WTC11 (cell line): ENCODE results near the gene RNF43. TPM values are rescaled to one million over a fixed set of nuclear protein-coding genes. Genes with fewer than 3 reads are reported as not detected.

Experiments
- ATAC-seq: fragments of 200-7000 bp; cut with Tn5 transposase; 2 replicates; pipeline ENCODE4 v1.10.0; 2021; ENCODE audit warnings: mild to moderate bottlenecking, moderate library complexity
- CTCF ChIA-PET: fragments of 300-600 bp; sonication (Branson Sonifier 250); formaldehyde crosslinking; loops from one replicate; lab custom pipeline; 2021; ENCODE audit warnings: antibody characterized with exemption; lab: Charles Lee
- POLR2A ChIA-PET: fragments of 350-600 bp; sonication (Branson Sonifier 250); formaldehyde crosslinking; loops from one replicate; lab custom pipeline; 2021; ENCODE audit warnings: antibody characterized with exemption; lab: Charles Lee
- DNase-seq: peaks from one replicate; pipeline ENCODE4 v3.0.0; 2021; ENCODE audit warnings: low spot score
- H3K27ac Mint-ChIP-seq: 2 replicates; pipeline ENCODE4 v1.8.0; 2021; ENCODE audit warnings: mixed read lengths
- H3K27me3 Mint-ChIP-seq: 2 replicates; pipeline ENCODE4 v1.8.0; 2021; ENCODE audit warnings: low read depth, mild to moderate bottlenecking, moderate library complexity, mixed read lengths
- H3K36me3 Mint-ChIP-seq: 2 replicates; pipeline ENCODE4 v1.8.0; 2021; ENCODE audit warnings: mixed read lengths
- H3K4me1 Mint-ChIP-seq: 2 replicates; pipeline ENCODE4 v1.8.0; 2022; ENCODE audit warnings: mixed read lengths
- H3K4me3 Mint-ChIP-seq: 2 replicates; pipeline ENCODE4 v1.8.0; 2021; ENCODE audit warnings: mild to moderate bottlenecking, moderate library complexity, mixed read lengths
- H3K9me3 Mint-ChIP-seq: 2 replicates; pipeline ENCODE4 v1.8.0; 2021; ENCODE audit warnings: mixed read lengths
- CREM ChIP-seq: sonication (generic); formaldehyde crosslinking; IDR thresholded peaks from 2 replicates; pipeline ENCODE4 v1.8.1; 2022; ENCODE audit warnings: mild to moderate bottlenecking, missing genetic modification reagents, moderate library complexity
- CTCF ChIP-seq: fragments of 200-600 bp; IDR thresholded peaks from 2 replicates; pipeline ENCODE4 v1.8.0; 2022; ENCODE audit warnings: antibody characterized with exemption
- HMGXB4 ChIP-seq: sonication (generic); formaldehyde crosslinking; IDR thresholded peaks from 2 replicates; pipeline ENCODE4 v1.8.1; 2023; ENCODE audit warnings: mild to moderate bottlenecking, moderate library complexity, missing genetic modification reagents
- IRF1 ChIP-seq: sonication (generic); formaldehyde crosslinking; IDR thresholded peaks from 2 replicates; pipeline ENCODE4 v1.8.0; 2023; ENCODE audit warnings: missing genetic modification reagents
- JUN ChIP-seq: sonication (generic); formaldehyde crosslinking; IDR thresholded peaks from 2 replicates; pipeline ENCODE4 v1.8.0; 2023; ENCODE audit warnings: mild to moderate bottlenecking, missing genetic modification reagents
- NFYB ChIP-seq: sonication (generic); formaldehyde crosslinking; conservative IDR thresholded peaks from 2 replicates; pipeline ENCODE4 v1.8.0; 2022; ENCODE audit warnings: low read depth, missing genetic modification reagents
- NR1H2 ChIP-seq: sonication (generic); formaldehyde crosslinking; IDR thresholded peaks from 2 replicates; pipeline ENCODE4 v1.9.0; 2021; ENCODE audit warnings: mild to moderate bottlenecking, moderate library complexity, missing genetic modification reagents
- NR2C2 ChIP-seq: sonication (generic); formaldehyde crosslinking; IDR thresholded peaks from 2 replicates; pipeline ENCODE4 v1.8.0; 2022; ENCODE audit warnings: mild to moderate bottlenecking, missing genetic modification reagents
- PREB ChIP-seq: sonication (generic); formaldehyde crosslinking; IDR thresholded peaks from 2 replicates; pipeline ENCODE4 v1.8.1; 2022; ENCODE audit warnings: mild to moderate bottlenecking, missing genetic modification reagents, moderate library complexity, borderline replicate concordance
- PRRX2 ChIP-seq: fragments of 250-450 bp; sonication (Bioruptor Pico); IDR thresholded peaks from 2 replicates; pipeline ENCODE4 v1.8.0; 2021; ENCODE audit warnings: mild to moderate bottlenecking
- TCF7 ChIP-seq: sonication (generic); formaldehyde crosslinking; IDR thresholded peaks from 2 replicates; pipeline ENCODE4 v1.8.0; 2022; ENCODE audit warnings: mild to moderate bottlenecking, low read depth, missing genetic modification reagents, moderate library complexity
- ZNF121 ChIP-seq: sonication (generic); formaldehyde crosslinking; IDR thresholded peaks from 2 replicates; pipeline ENCODE4 v1.8.0; 2023; ENCODE audit warnings: missing genetic modification reagents
- ZNF317 ChIP-seq: sonication (generic); formaldehyde crosslinking; IDR thresholded peaks from 2 replicates; pipeline ENCODE4 v1.8.1; 2023; ENCODE audit warnings: low read depth, mild to moderate bottlenecking, moderate library complexity, missing genetic modification reagents, borderline replicate concordance
- total RNA-seq: library from RNA; stranded (reverse); gene quantifications from 3 replicates; pipeline ENCODE4 v1.2.3, GENCODE V29; 2021
- TF ChIP-seq, protein P1 (sequence below): fragments of 250-450 bp; sonication (Bioruptor Pico); IDR thresholded peaks from 2 replicates; pipeline ENCODE4 v1.8.0; 2021; ENCODE audit warnings: mild to moderate bottlenecking

Gene RNF43
- total RNA-seq, 1 experiment from 2014 or later = 3.6 TPM

GRCh38 chr17:58379511-58379824, 37.9 kb downstream of the RNF43 start (continued):
- no peak for TF ChIP-seq IRF1 (CRISPR knock-in tag)

- TF ChIP-seq CTCF = no peak
- TF ChIP-seq PRRX2 = no peak
- TF ChIP-seq ZNF317 (CRISPR knock-in tag) = no peak
- no peaks in the 10 kb centered on the region for H3K36me3 Mint-ChIP-seq
- ATAC-seq = no peak
- H3K27me3 Mint-ChIP-seq = no peaks in the 10 kb centered on the region
- ChIA-PET POLR2A (interaction anchor here (1.2 kb wide), 1 partner anchor 8 kb away, joined by 3 read pairs; no protein-coding TSS in a partner anchor), CTCF (interaction anchor here (0.8 to 1.4 kb wide), 3 partner anchors 16 to 71 kb away, joined by 3 to 5 read pairs (median 3); partner anchors contain the start of gene RNF43)
- no peak for DNase-seq
- no peak overlapping the region for H3K4me3 Mint-ChIP-seq
- peaks cover 43% of the 10 kb centered on the region for H3K4me1 Mint-ChIP-seq
- H3K9me3 Mint-ChIP-seq = no peaks in the 10 kb centered on the region
- H3K27ac Mint-ChIP-seq = no peak overlapping the region
Measured at GRCh38 chr17:58378733-58379510, 38.4 kb downstream of the RNF43 start.

DNA sequence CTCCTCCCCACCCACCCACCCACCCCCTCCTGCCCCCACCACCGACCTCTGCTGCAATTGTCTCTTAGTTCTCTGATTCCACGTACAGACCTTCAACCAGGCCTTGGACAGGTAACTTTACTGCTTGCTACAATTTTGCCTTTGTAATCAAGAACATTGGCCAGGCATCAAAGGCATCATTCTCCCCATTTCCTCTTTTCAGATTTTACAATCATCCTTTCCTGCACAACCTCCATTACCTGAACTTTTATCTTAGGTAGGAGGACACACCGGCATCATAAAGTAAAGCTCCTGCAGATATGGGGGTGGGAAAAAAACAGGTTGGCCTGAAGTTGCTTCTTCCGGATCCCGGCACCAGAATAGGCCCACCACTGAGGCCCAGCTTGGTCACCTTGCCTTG, 39.7 kb downstream of the RNF43 start:
- H3K36me3 Mint-ChIP-seq = no peaks in the 10 kb centered on the region
- H3K4me1 Mint-ChIP-seq = peaks cover 42% of the 10 kb centered on the region
- ATAC-seq = no peak
- H3K4me3 Mint-ChIP-seq = no peak overlapping the region
- no peak for TF ChIP-seq HMGXB4 (CRISPR knock-in tag)
- TF ChIP-seq NR2C2 (CRISPR knock-in tag) = no peak
- no peak for TF ChIP-seq CREM (CRISPR knock-in tag)
- TF ChIP-seq NFYB (CRISPR knock-in tag) = no peak
- no peak for TF ChIP-seq PREB (CRISPR knock-in tag)
- no peak for TF ChIP-seq TCF7
- ChIA-PET CTCF (interaction anchor here (2.1 kb wide), 1 partner anchor 40 kb away, joined by 11 read pairs; the partner anchor contains the start of gene RNF43), POLR2A (no interaction called here)
- DNase-seq = no peak
- no peaks in the 10 kb centered on the region for H3K9me3 Mint-ChIP-seq
- no peaks in the 10 kb centered on the region for H3K27me3 Mint-ChIP-seq
- H3K27ac Mint-ChIP-seq = peak overlapping the region; percentile 68; the same call in 1 of the 2 replicates

- POLR2A ChIA-PET = interaction anchor here (0.7 kb wide), 1 partner anchor 25 kb away, joined by 3 read pairs; the partner anchor contains the start of gene SUPT4H1
- no peak for TF ChIP-seq JUN (CRISPR knock-in tag)
- TF ChIP-seq NFYB (CRISPR knock-in tag) = no peak
- no peak for TF ChIP-seq NR1H2 (CRISPR knock-in tag)
- TF ChIP-seq, protein P1, sequence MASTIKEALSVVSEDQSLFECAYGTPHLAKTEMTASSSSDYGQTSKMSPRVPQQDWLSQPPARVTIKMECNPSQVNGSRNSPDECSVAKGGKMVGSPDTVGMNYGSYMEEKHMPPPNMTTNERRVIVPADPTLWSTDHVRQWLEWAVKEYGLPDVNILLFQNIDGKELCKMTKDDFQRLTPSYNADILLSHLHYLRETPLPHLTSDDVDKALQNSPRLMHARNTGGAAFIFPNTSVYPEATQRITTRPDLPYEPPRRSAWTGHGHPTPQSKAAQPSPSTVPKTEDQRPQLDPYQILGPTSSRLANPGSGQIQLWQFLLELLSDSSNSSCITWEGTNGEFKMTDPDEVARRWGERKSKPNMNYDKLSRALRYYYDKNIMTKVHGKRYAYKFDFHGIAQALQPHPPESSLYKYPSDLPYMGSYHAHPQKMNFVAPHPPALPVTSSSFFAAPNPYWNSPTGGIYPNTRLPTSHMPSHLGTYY = no peak
- no peak for TF ChIP-seq ZNF121 (CRISPR knock-in tag)
- ATAC-seq (peak; percentile 42), DNase-seq (no peak)
- Mint-ChIP-seq H3K9me3 (no peaks in the 10 kb centered on the region), H3K4me3 (no peak overlapping the region), H3K27me3 (no peaks in the 10 kb centered on the region), H3K27ac (peak overlapping the region; percentile 43), H3K4me1 (peaks cover 42% of the 10 kb centered on the region), H3K36me3 (no peaks in the 10 kb centered on the region)
- CTCF ChIA-PET = interaction anchor here (0.8 to 2.1 kb wide), 3 partner anchors 12 to 59 kb away, joined by 3 to 11 read pairs (median 4); partner anchors contain the start of gene RNF43
Measured at GRCh38 chr17:58377093-58377601, 40.2 kb downstream of the RNF43 start.
